Gastrocnemius medialis (tissue), 4 donors: ENCODE measurements around the gene SERINC5. TPM values are rescaled to one million over a fixed set of nuclear protein-coding genes. Genes with fewer than 3 reads are reported as not detected.
"Not testable (repeated sequence)": the region's sequence is repeated elsewhere in the genome, so short reads cannot be mapped to it uniquely, and the experiment has no call there.

ENCODE experiments used
- ATAC-seq, 2 donors: fragments of 150-250 bp; one replicate each; pipeline ENCODE4 v1.9.1; 2016
- DNase-seq, 2 donors: peaks; one replicate each; pipeline ENCODE4 v3.0.0-alpha.2; 2019
- H3K27ac ChIP-seq, 4 donors: fragments of 200-600 bp; sonication (generic); 1 replicate in 1 of 4; 2 replicates in 3 of 4; pipeline ENCODE4 v1.5.1; 2016 to 2018; ENCODE audit warnings: mild to moderate bottlenecking in 2 of 4, moderate library complexity in 1 of 4
- H3K27me3 ChIP-seq, 3 donors: fragments of 200-600 bp; sonication (generic) in 2 of 3; 1 replicate in 1 of 3; 2 replicates in 2 of 3; pipeline versions ENCODE4 v1.5.1 to v1.6.0; 2016 to 2019; ENCODE audit warnings: mild to moderate bottlenecking in 1 of 3, moderate library complexity in 1 of 3
- H3K36me3 ChIP-seq, 2 donors: fragments of 200-600 bp; sonication (generic) in 1 of 2; one replicate each; pipeline ENCODE4 v1.5.1; 2017 to 2018
- H3K4me1 ChIP-seq, 2 donors: fragments of 200-600 bp; sonication (generic) in 1 of 2; one replicate each; pipeline ENCODE4 v1.5.1; 2016 to 2017; ENCODE audit warnings: mild to moderate bottlenecking in 2 of 2
- H3K4me3 ChIP-seq, 4 donors: fragments of 200-600 bp; sonication (generic) in 3 of 4; 1 replicate in 1 of 4; 2 replicates in 3 of 4; pipeline ENCODE4 v1.5.1; 2016 to 2019; ENCODE audit warnings: mild to moderate bottlenecking in 2 of 4
- H3K9me3 ChIP-seq, 3 donors: fragments of 200-600 bp; sonication (generic) in 2 of 3; 1 replicate in 1 of 3; 2 replicates in 2 of 3; pipeline ENCODE4 v1.5.1; 2016 to 2019
- CTCF ChIP-seq, 5 experiments: fragments of 450-650 bp in 3 of 5; fragments of 200-600 bp in 2 of 5; sonication (generic) in 2 of 5; IDR thresholded peaks in 4 of 5; conservative IDR thresholded peaks in 1 of 5; 1 replicate in 4 of 5; 2 replicates in 1 of 5; pipeline ENCODE4 v1.5.1; 2016 to 2019; ENCODE audit warnings: antibody characterized with exemption in 5 of 5, mild to moderate bottlenecking in 3 of 5, moderate library complexity in 3 of 5
- POLR2A ChIP-seq, 2 donors: fragments of 450-650 bp; IDR thresholded peaks; one replicate each; pipeline ENCODE4 v1.6.1; 2017; ENCODE audit warnings: antibody characterized with exemption in 2 of 2, mild to moderate bottlenecking in 2 of 2, moderate library complexity in 2 of 2
- in situ Hi-C, 4 donors: fragments of 200-750 bp; cut with MboI; loops; one replicate each; pipeline versions ENCODE4 v1.15.0 to v1.8.0; 2017; ENCODE audit warnings: low sequenced_read_pairs in 4 of 4
- intact Hi-C: fragments of 100-400 bp; cut with DNase I; formaldehyde crosslinking; loops from one replicate; pipeline ENCODE4 v1.15.1; 2023; ENCODE audit warnings: low total_unique reads
- total RNA-seq, 4 donors: library from RNA; depleted of rRNA; stranded (reverse); fragments of >200 nt; gene quantifications; one replicate each; pipeline versions ENCODE4 v1.1.0 to v1.2.3, GENCODE V29; 2016

SERINC5 gene
- total RNA-seq, 4 donors from 2014 or later, result 1.4 to 5.3 (median 3.0) TPM

- H3K4me1 ChIP-seq, result peaks cover 0 to 9% of the 10 kb centered on the region in 2 donors
- H3K27ac ChIP-seq, result no peak overlapping the region
- in situ Hi-C loops (no loop called here), intact Hi-C loops (no loop called here)
- DNase-seq (no peak), ATAC-seq (no peak)
- no peaks in the 10 kb centered on the region for H3K36me3 ChIP-seq
- no peaks in the 10 kb centered on the region for H3K9me3 ChIP-seq
- no peaks in the 10 kb centered on the region for H3K27me3 ChIP-seq
- H3K4me3 ChIP-seq, result no peak overlapping the region
- TF ChIP-seq POLR2A (IDR thresholded peaks at IDR 0.05) (no peak), CTCF (IDR thresholded peaks at IDR 0.05 in 4 of 5, conservative IDR thresholded peaks at IDR 0.05 in 1 of 5) (no peak)
These were observed 141.0 kb downstream of the SERINC5 start for GRCh38 chr5:80114860-80115259.

DNA sequence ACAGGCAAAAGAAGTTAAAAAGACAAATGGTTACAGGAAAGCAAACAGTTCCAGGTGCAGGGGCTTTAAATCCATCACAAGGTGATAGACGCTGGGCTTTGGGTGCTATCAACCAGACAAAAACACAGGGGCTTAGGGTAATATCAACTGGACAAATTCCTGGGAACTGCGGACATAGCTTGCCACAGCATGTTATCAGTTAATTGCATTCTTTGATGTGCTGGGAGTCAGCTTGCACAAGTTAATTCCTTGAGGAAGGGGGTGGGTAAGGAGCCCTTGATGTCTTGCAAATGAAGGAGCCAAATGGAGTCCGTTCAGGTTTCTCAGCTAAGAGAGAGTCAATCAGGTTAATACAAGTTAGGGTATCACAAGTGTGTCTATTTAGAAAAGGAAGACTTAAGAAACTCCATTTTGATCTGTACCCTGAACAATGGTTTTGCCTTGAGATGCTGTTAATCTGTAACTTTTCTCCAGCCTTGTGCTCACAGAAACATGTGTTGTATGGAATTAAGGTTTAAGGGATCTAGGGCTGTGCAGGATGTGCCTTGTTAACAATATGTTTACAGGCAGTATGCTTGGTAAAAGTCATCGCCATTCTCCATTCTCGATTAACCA lies 144.4 kb downstream of the SERINC5 start:
- H3K9me3 ChIP-seq, DNase-seq, H3K4me3 ChIP-seq, ATAC-seq, H3K4me1 ChIP-seq, in situ Hi-C loops, H3K27me3 ChIP-seq, H3K27ac ChIP-seq, H3K36me3 ChIP-seq, intact Hi-C loops: not testable (repeated sequence)

- Histone ChIP-seq H3K4me1 (no peaks in the 10 kb centered on the region), H3K27me3 (no peaks in the 10 kb centered on the region), H3K27ac (no peak overlapping the region), H3K9me3 (no peaks in the 10 kb centered on the region), H3K4me3 (no peak overlapping the region), H3K36me3 (no peaks in the 10 kb centered on the region)
- in situ Hi-C loops (loop anchor here in 1 of 4 donors (10.0 kb wide), 1 partner anchor 175 kb away; no protein-coding TSS in a partner anchor), intact Hi-C loops (no loop called here)
- DNase-seq (no peak), ATAC-seq (no peak)
- TF ChIP-seq CTCF (IDR thresholded peaks at IDR 0.05 in 4 of 5, conservative IDR thresholded peaks at IDR 0.05 in 1 of 5) (no peak), POLR2A (IDR thresholded peaks at IDR 0.05) (no peak)
These were observed 146.0 kb downstream of the SERINC5 start for GRCh38 chr5:80109646-80110478.

DNA sequence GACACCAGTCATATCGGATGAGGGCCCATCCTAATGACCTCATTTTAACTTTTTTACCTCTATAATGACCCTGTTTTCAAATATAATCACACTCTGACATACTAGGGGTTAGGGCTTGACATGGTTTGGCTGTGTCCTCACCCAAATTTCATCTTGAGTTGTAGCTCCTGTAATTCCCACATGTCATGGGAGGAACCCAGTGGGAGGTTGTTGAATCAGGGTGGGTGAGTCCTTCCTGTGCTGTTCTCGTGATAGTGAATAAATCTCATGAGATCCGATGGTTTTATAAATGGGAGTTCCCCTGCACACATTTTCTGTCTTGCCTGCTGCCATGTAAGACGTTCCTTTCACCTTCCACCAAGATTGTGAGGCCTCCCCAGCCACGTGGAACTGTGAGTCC lies 148.9 kb downstream of the SERINC5 start:
- Histone ChIP-seq H3K27me3 (no peaks in the 10 kb centered on the region), H3K4me1 (no peaks in the 10 kb centered on the region), H3K27ac (no peak overlapping the region), H3K4me3 (no peak overlapping the region), H3K36me3 (no peaks in the 10 kb centered on the region), H3K9me3 (no peaks in the 10 kb centered on the region)
- intact Hi-C loops (no loop called here), in situ Hi-C loops (loop anchor here in 1 of 4 donors (10.0 kb wide), 1 partner anchor 178 kb away; no protein-coding TSS in a partner anchor)
- DNase-seq, result no peak
- TF ChIP-seq CTCF (IDR thresholded peaks at IDR 0.05 in 4 of 5, conservative IDR thresholded peaks at IDR 0.05 in 1 of 5), result no peak
- TF ChIP-seq POLR2A (IDR thresholded peaks at IDR 0.05), result no peak
- ATAC-seq, result no peak

GRCh38 chr5:80105698-80106439 lies 150.0 kb downstream of the SERINC5 start:
- DNase-seq, result no peak
- no peaks in the 10 kb centered on the region for H3K9me3 ChIP-seq
- intact Hi-C loops, result no loop called here
- H3K36me3 ChIP-seq, result no peaks in the 10 kb centered on the region
- H3K27me3 ChIP-seq, result no peaks in the 10 kb centered on the region
- no peak overlapping the region for H3K27ac ChIP-seq
- no peak for ATAC-seq
- H3K4me1 ChIP-seq, result no peaks in the 10 kb centered on the region
- H3K4me3 ChIP-seq, result no peak overlapping the region
- TF ChIP-seq POLR2A (IDR thresholded peaks at IDR 0.05) (no peak), CTCF (IDR thresholded peaks at IDR 0.05 in 4 of 5, conservative IDR thresholded peaks at IDR 0.05 in 1 of 5) (no peak)
- in situ Hi-C loops, result loop anchor here in 1 of 4 donors (10.0 kb wide), 1 partner anchor 179 kb away; no protein-coding TSS in a partner anchor
